H1 (cell line): Measurements from ENCODE around the gene TCF7L2. TPM values are rescaled to one million over a fixed set of nuclear protein-coding genes. Genes with fewer than 3 reads are reported as not detected.

Experiments
- CTCF ChIA-PET: fragments of 300-600 bp; sonication (Branson Sonifier 250); formaldehyde crosslinking; loops from one replicate; lab custom pipeline; 2021; ENCODE audit not compliant: partially characterized antibody; lab: Charles Lee
- POLR2A ChIA-PET: fragments of 300-600 bp; sonication (Branson Sonifier 250); formaldehyde crosslinking; loops from one replicate; lab custom pipeline; 2021; ENCODE audit warnings: inconsistent platforms; ENCODE audit not compliant: partially characterized antibody; lab: Charles Lee
- DNase-seq, 2 experiments: peaks; one replicate each; pipeline versions ENCODE4 v3.0.0 to v3.0.0-alpha.2; 2010 to 2022; ENCODE audit warnings: low spot score in 2 of 2, low read depth in 1 of 2, mixed read lengths in 1 of 2
- FAIRE-seq: peaks from 2 replicates; lab custom pipeline; 2011; peaks lifted over from hg19 to GRCh38; lab: Jason Lieb, UNC
- H2AFZ ChIP-seq: 2 replicates; pipeline ENCODE4 v1.8.1; 2012; ENCODE audit warnings: low read length, inconsistent platforms
- H2AK5ac ChIP-seq: 2 replicates; pipeline ENCODE4 v1.6.1; 2013; ENCODE audit warnings: low read depth, low read length
- H2BK120ac ChIP-seq: replicated peaks from 2 replicates; pipeline ENCODE3; 2013; ENCODE audit warnings: low read depth, low read length, inconsistent platforms
- H2BK12ac ChIP-seq: 2 replicates; pipeline ENCODE4 v1.6.1; 2013; ENCODE audit warnings: low read depth, low read length
- H2BK15ac ChIP-seq: 2 replicates; pipeline ENCODE4 v1.6.1; 2013; ENCODE audit warnings: low read length
- H2BK20ac ChIP-seq: 2 replicates; pipeline ENCODE4 v1.6.1; 2013; ENCODE audit warnings: low read length
- H2BK5ac ChIP-seq: 2 replicates; pipeline ENCODE4 v1.6.1; 2013; ENCODE audit warnings: low read depth, low read length
- H3K14ac ChIP-seq: 2 replicates; pipeline ENCODE4 v1.6.1; 2013; ENCODE audit warnings: inconsistent platforms; ENCODE audit not compliant: insufficient read length
- H3K18ac ChIP-seq: 2 replicates; pipeline ENCODE4 v1.6.1; 2013; ENCODE audit warnings: low read length; ENCODE audit errors: extremely low read depth
- H3K23ac ChIP-seq: 2 replicates; pipeline ENCODE4 v1.6.1; 2013; ENCODE audit warnings: inconsistent platforms; ENCODE audit not compliant: insufficient read length
- H3K23me2 ChIP-seq: 2 replicates; pipeline ENCODE4 v1.6.1; 2013; ENCODE audit warnings: low read depth, low read length
- H3K27ac ChIP-seq: 2 replicates; pipeline ENCODE4 v1.6.1; 2011; ENCODE audit warnings: low read depth, low read length, inconsistent platforms
- H3K27me3 ChIP-seq, 4 experiments: replicated peaks in 1 of 4; 1 replicate in 1 of 4; 2 replicates in 3 of 4; pipeline versions ENCODE4 v1.6.1 to v1.8.1; 2011 to 2013; ENCODE audit warnings: low read length in 3 of 4, mild to moderate bottlenecking in 3 of 4, inconsistent platforms in 2 of 4, mixed read lengths in 2 of 4, moderate library complexity in 1 of 4; ENCODE audit not compliant: control insufficient read depth in 3 of 4, insufficient read depth in 3 of 4; ENCODE audit errors: extremely low read depth in 1 of 4
- H3K36me3 ChIP-seq, 4 experiments: 2 replicates each; pipeline versions ENCODE4 v1.6.1 to v1.8.1; 2011 to 2013; ENCODE audit warnings: mild to moderate bottlenecking in 4 of 4, low read length in 3 of 4, moderate library complexity in 2 of 4, control low read depth in 1 of 4, inconsistent platforms in 1 of 4; ENCODE audit not compliant: insufficient read depth in 4 of 4, control insufficient read depth in 2 of 4
- H3K4ac ChIP-seq: replicated peaks from 2 replicates; pipeline ENCODE3; 2013; ENCODE audit warnings: low read length, low read depth, mixed read lengths, inconsistent platforms; ENCODE audit not compliant: insufficient read length
- H3K4me1 ChIP-seq, 4 experiments: replicated peaks in 1 of 4; 1 replicate in 1 of 4; 2 replicates in 3 of 4; pipeline versions ENCODE4 v1.6.1 to v1.8.1; 2011 to 2013; ENCODE audit warnings: low read length in 3 of 4, inconsistent platforms in 2 of 4, mixed read lengths in 1 of 4; ENCODE audit not compliant: insufficient read depth in 4 of 4, control insufficient read depth in 3 of 4
- H3K4me2 ChIP-seq, 2 experiments: 2 replicates each; pipeline versions ENCODE4 v1.6.1 to v1.8.1; 2011 to 2013; ENCODE audit warnings: low read depth in 2 of 2, low read length in 2 of 2, control low read depth in 1 of 2, inconsistent platforms in 1 of 2, mild to moderate bottlenecking in 1 of 2; ENCODE audit not compliant: insufficient read depth in 1 of 2
- H3K4me3 ChIP-seq, 4 experiments: fragments of 200-600, 300-600 bp in 1 of 4; sonication (generic), shearing (Covaris generic), sonication (Bioruptor Twin) in 1 of 4; 2 replicates each; pipeline versions ENCODE4 v1.5.1 to v1.8.1; 2011 to 2016; ENCODE audit warnings: low read length in 4 of 4, low read depth in 3 of 4, control low read depth in 2 of 4, inconsistent platforms in 2 of 4, mild to moderate bottlenecking in 2 of 4, mixed read lengths in 1 of 4, moderate library complexity in 1 of 4; ENCODE audit not compliant: insufficient read depth in 2 of 4; ENCODE audit errors: extremely low read depth in 1 of 4
- H3K56ac ChIP-seq: replicated peaks from 2 replicates; pipeline ENCODE3; 2013; ENCODE audit warnings: low read depth, mild to moderate bottlenecking, mixed read lengths, low read length, inconsistent platforms; ENCODE audit not compliant: insufficient read length
- H3K79me1 ChIP-seq: 2 replicates; pipeline ENCODE4 v1.6.1; 2013; ENCODE audit warnings: low read depth, low read length, control low read depth
- H3K79me2 ChIP-seq, 2 experiments: 2 replicates each; pipeline versions ENCODE4 v1.6.1 to v1.8.1; 2012 to 2013; ENCODE audit warnings: low read length in 2 of 2, mild to moderate bottlenecking in 2 of 2, inconsistent platforms in 1 of 2; ENCODE audit not compliant: insufficient read depth in 2 of 2, control insufficient read depth in 1 of 2
- H3K9ac ChIP-seq, 4 experiments: replicated peaks in 1 of 4; 1 replicate in 1 of 4; 2 replicates in 3 of 4; pipeline versions ENCODE4 v1.6.1 to v1.8.1; 2011 to 2013; ENCODE audit warnings: low read depth in 3 of 4, low read length in 3 of 4, control low read depth in 2 of 4, mild to moderate bottlenecking in 2 of 4, moderate library complexity in 2 of 4, inconsistent platforms in 1 of 4; ENCODE audit errors: extremely low read depth in 1 of 4
- H3K9me3 ChIP-seq, 2 experiments: 2 replicates each; pipeline versions ENCODE4 v1.6.1 to v1.8.1; 2012 to 2013; ENCODE audit warnings: mild to moderate bottlenecking in 2 of 2, moderate library complexity in 2 of 2, control low read depth in 1 of 2, inconsistent platforms in 1 of 2, low read depth in 1 of 2, low read length in 1 of 2, mixed read lengths in 1 of 2; ENCODE audit not compliant: insufficient read depth in 2 of 2
- H4K20me1 ChIP-seq, 2 experiments: replicated peaks in 1 of 2; 2 replicates each; pipeline versions ENCODE3 to v1.8.1; 2011 to 2013; ENCODE audit warnings: inconsistent platforms in 2 of 2, low read length in 2 of 2, mild to moderate bottlenecking in 1 of 2; ENCODE audit not compliant: insufficient read depth in 2 of 2, control insufficient read depth in 1 of 2
- H4K5ac ChIP-seq: 2 replicates; pipeline ENCODE4 v1.6.1; 2013; ENCODE audit warnings: low read length, low read depth, mixed read lengths, inconsistent platforms; ENCODE audit not compliant: insufficient read length
- H4K8ac ChIP-seq: 2 replicates; pipeline ENCODE4 v1.8.0; 2013; ENCODE audit warnings: mild to moderate bottlenecking, moderate library complexity, low read length, inconsistent platforms; ENCODE audit not compliant: insufficient read depth; ENCODE audit errors: extremely low read depth
- H4K91ac ChIP-seq: replicated peaks from 2 replicates; pipeline ENCODE3; 2013; ENCODE audit warnings: low read length, mixed read lengths, inconsistent platforms; ENCODE audit not compliant: insufficient read length
- BACH1 ChIP-seq: IDR thresholded peaks from 2 replicates; pipeline ENCODE4 v1.6.1; 2012; ENCODE audit warnings: low read length, improper control_type of control experiment
- CEBPB ChIP-seq: IDR thresholded peaks from 2 replicates; pipeline ENCODE4 v1.6.1; 2012; ENCODE audit warnings: low read depth, low read length
- CREB1 ChIP-seq: IDR thresholded peaks from 2 replicates; pipeline ENCODE4 v1.6.1; 2012; ENCODE audit warnings: inconsistent platforms
- CTBP2 ChIP-seq: IDR thresholded peaks from 2 replicates; pipeline ENCODE4 v1.7.0; 2011; ENCODE audit warnings: borderline replicate concordance, mild to moderate bottlenecking, moderate library complexity, mixed read lengths, low read length; ENCODE audit not compliant: insufficient read depth, insufficient read length
- EGR1 ChIP-seq: IDR thresholded peaks from 2 replicates; pipeline ENCODE4 v1.6.1; 2011; ENCODE audit warnings: low read depth, low read length, borderline replicate concordance
- GTF2F1 ChIP-seq: IDR thresholded peaks from 2 replicates; pipeline ENCODE4 v1.6.1; 2012; ENCODE audit warnings: low read depth, low read length, improper control_type of control experiment, borderline replicate concordance
- JUND ChIP-seq: IDR thresholded peaks from 2 replicates; pipeline ENCODE4 v1.6.1; 2011; ENCODE audit warnings: mild to moderate bottlenecking, improper control_type of control experiment, low read length
- NANOG ChIP-seq: IDR thresholded peaks from 2 replicates; pipeline ENCODE4 v1.6.1; 2011; ENCODE audit warnings: low read length, low read depth, mild to moderate bottlenecking, inconsistent platforms; ENCODE audit not compliant: insufficient read depth, poor library complexity, severe bottlenecking
- POLR2A ChIP-seq, 2 experiments: IDR thresholded peaks; 1 replicate in 1 of 2; 2 replicates in 1 of 2; pipeline ENCODE4 v1.6.1; 2011; ENCODE audit warnings: low read depth in 2 of 2, low read length in 2 of 2, mild to moderate bottlenecking in 2 of 2; ENCODE audit errors: control extremely low read depth in 1 of 2
- RNF2 ChIP-seq: fragments of 200-900, 300-1000 bp; sonication (generic); IDR thresholded peaks from 2 replicates; pipeline ENCODE4 v1.7.1; 2016; ENCODE audit warnings: borderline replicate concordance, low read depth, mild to moderate bottlenecking, antibody characterized with exemption, low read length; ENCODE audit not compliant: poor library complexity, severe bottlenecking; ENCODE audit errors: missing control alignments
- SP2 ChIP-seq: IDR thresholded peaks from 2 replicates; pipeline ENCODE4 v1.6.1; 2012; ENCODE audit warnings: mild to moderate bottlenecking, low read length, inconsistent platforms
- WGBS, 2 experiments: shearing (Covaris generic) in 1 of 2; methylation state at CpG; one replicate each; pipeline versions ENCODE4 v1.1.6 to v1.1.7; 2013 to 2015; ENCODE audit warnings: low lambda C conversion rate in 2 of 2, mixed read lengths in 2 of 2, inconsistent platforms in 1 of 2, low coverage in 1 of 2, missing lambda C conversion rate in 1 of 2; ENCODE audit not compliant: insufficient replicate concordance in 2 of 2, insufficient coverage in 1 of 2, insufficient read length in 1 of 2; ENCODE audit errors: extremely low coverage in 1 of 2, missing lambda C conversion rate in 1 of 2; 5-methylcytosine and 5-hydroxymethylcytosine counted together
- polyA plus RNA-seq, 7 experiments: library from polyadenylated mRNA; depleted of rRNA in 3 of 7; stranded (reverse) in 5 of 7; unstranded in 2 of 7; fragments of >200 nt in 5 of 7; fragments of 200-250 nt in 2 of 7; gene quantifications; 1 replicate in 5 of 7; 2 replicates in 1 of 7; 4 replicates in 1 of 7; pipeline versions ENCODE4 v1.2.1 to v1.2.3, GENCODE V29; 2011 to 2013; ENCODE audit warnings: missing spikeins in 2 of 7, mixed read lengths in 2 of 7
- total RNA-seq: library from RNA; stranded (reverse); fragmentation: NEBNext Ultra II Directional; extraction: Animal tissue kit (Norgen Biotek cat#: 25700); gene quantifications from 2 replicates; pipeline ENCODE4 v1.2.1, GENCODE V29; 2021
- TF ChIP-seq, protein P1 (sequence below): IDR thresholded peaks from 2 replicates; pipeline ENCODE4 v1.6.1; 2012; ENCODE audit warnings: inconsistent platforms

TCF7L2 gene
- total and polyA plus RNA-seq, 2 of the 8 experiments (the other 6 are each of a cell fraction or from before 2014, with no cell fraction given), result 33.9 to 67.3 TPM

DNA sequence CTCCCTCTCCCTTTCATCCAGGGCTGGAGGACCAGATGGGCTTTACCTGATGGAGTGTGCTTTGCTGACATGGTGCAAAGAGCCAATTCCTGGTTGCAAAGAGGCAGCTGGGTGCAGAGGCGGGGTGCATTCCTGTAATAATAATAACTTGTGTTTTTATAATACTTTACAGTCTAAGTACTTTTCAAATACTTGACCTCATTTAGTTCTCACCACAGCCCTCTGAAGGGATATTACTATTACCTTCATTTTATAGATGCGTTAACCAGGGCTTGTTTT, 70.4 kb downstream of the TCF7L2 start:
- no peak overlapping the region; the same call in 1 of the 2 replicates for H2AK5ac ChIP-seq
- peaks cover 10 to 97% of the 10 kb centered on the region in 2 experiments; a peak in 3 of 4 replicates for H3K79me2 ChIP-seq
- no peak overlapping the region for H4K91ac ChIP-seq
- FAIRE-seq (no peak), DNase-seq (no peak)
- no peak overlapping the region for H2BK120ac ChIP-seq
- H3K14ac ChIP-seq, result no peak overlapping the region
- H2BK20ac ChIP-seq, result no peak overlapping the region
- H3K9ac ChIP-seq, result no peak overlapping the region
- H3K4me2 ChIP-seq, result peak overlapping the region in 1 of 2 experiments; percentile 39; a peak in 2 of 4 replicates
- no peak overlapping the region for H4K5ac ChIP-seq
- H3K27me3 ChIP-seq, result no peaks in the 10 kb centered on the region
- no peak overlapping the region for H2BK15ac ChIP-seq
- no peak overlapping the region for H3K23ac ChIP-seq
- no peak overlapping the region for H3K27ac ChIP-seq
- ChIA-PET CTCF (interaction anchor here (0.6 to 1.2 kb wide), 6 partner anchors 33 to 548 kb away, joined by 3 read pairs; no protein-coding TSS in a partner anchor), POLR2A (interaction anchor here (1.2 to 1.5 kb wide), 3 partner anchors 9 to 40 kb away, joined by 3 to 5 read pairs (median 4); no protein-coding TSS in a partner anchor)
- 100% methylated on average over 2 of the region's 2 CpGs; no CpG with 5 or more reads in 1 of the 2 experiments for WGBS, 2 experiments
- no peak overlapping the region for H3K18ac ChIP-seq
- no peaks in the 10 kb centered on the region; a peak in 1 of 8 replicates for H3K36me3 ChIP-seq
- H4K8ac ChIP-seq, result no peak overlapping the region
- H3K56ac ChIP-seq, result no peak overlapping the region
- H3K4me3 ChIP-seq, result no peak overlapping the region
- H3K4me1 ChIP-seq, result peaks cover 10 to 22% (median 15%) of the 10 kb centered on the region in 4 experiments
- peaks cover 32% of the 10 kb centered on the region for H3K79me1 ChIP-seq
- H2BK5ac ChIP-seq, result 0 out of 2 replicates have a peak overlapping the region, but pooled peaks have one; percentile 40
- H3K9me3 ChIP-seq, result no peaks in the 10 kb centered on the region
- no peak overlapping the region for H3K4ac ChIP-seq
- peaks cover 2% of the 10 kb centered on the region; the same call in 1 of the 2 replicates for H3K23me2 ChIP-seq
- H4K20me1 ChIP-seq, result peaks cover 40 to 49% of the 10 kb centered on the region in 2 experiments
- no peak overlapping the region for H2BK12ac ChIP-seq
- no peak overlapping the region for H2AFZ ChIP-seq
- TF ChIP-seq EGR1 (no peak), CTBP2 (no peak), CEBPB (no peak), POLR2A (IDR thresholded peaks at IDR 0.05; ENCODE audit: control extremely low read depth in 1 of 2, low read depth in 2 of 2, low read length in 2 of 2) (no peak), BACH1 (no peak), NANOG (no peak), RNF2 (no peak), JUND (no peak), GTF2F1 (no peak), SP2 (no peak), CREB1 (no peak)
- TF ChIP-seq, protein P1, sequence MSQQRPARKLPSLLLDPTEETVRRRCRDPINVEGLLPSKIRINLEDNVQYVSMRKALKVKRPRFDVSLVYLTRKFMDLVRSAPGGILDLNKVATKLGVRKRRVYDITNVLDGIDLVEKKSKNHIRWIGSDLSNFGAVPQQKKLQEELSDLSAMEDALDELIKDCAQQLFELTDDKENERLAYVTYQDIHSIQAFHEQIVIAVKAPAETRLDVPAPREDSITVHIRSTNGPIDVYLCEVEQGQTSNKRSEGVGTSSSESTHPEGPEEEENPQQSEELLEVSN, result no peak
